Sigmoid colon (tissue), 4 donors: Measurements from ENCODE around the gene PLD1.

Source experiments
- POLR2AphosphoS5 ChIP-seq, 4 donors: sonication (generic); formaldehyde crosslinking; IDR thresholded peaks; one replicate each; pipeline ENCODE4 v1.6.1; 2017; ENCODE audit warnings: antibody characterized with exemption in 4 of 4
- TF ChIP-seq, protein P1 (sequence below), 4 experiments: fragments of 450-650 bp in 3 of 4; fragments of 200-600 bp in 1 of 4; IDR thresholded peaks; one replicate each; pipeline ENCODE4 v1.5.1; 2016 to 2019; ENCODE audit warnings: antibody characterized with exemption in 4 of 4, mild to moderate bottlenecking in 3 of 4, moderate library complexity in 2 of 4

DNA sequence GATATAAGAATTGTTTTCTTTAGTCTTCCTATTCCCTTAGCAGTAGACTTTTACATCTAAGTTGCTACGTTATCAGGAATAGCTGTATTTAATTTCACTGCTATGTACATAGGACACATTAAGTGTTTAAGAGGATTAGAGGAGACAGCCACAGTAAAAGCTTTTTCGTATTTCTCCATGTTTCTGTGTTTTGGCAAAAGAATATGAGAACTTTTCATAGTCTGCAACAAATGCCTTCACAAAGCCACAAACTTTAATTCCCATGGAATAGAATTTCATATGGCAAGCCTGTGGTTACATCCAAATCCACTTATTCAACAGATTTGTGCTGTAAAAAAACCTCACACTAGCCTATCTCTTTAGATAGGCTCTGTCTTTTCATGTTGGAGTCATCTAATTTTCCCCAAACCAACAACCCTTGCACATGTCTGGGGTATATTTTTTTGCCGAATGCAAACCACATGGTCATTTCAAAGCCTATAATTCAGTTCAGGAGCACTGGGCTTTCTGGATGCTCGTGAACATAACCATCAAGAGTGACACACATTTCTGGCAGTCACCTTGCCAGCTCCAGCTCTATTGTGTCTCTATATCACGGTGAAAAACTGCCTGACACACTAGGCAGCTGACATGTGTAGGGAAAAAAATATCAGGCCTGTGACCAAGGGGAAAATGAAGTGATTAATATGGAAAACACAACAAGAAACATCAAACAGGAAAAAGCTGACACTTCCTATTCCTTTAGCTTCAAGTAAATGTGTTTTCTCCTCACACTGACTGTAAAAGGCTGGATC is 19.2 kb downstream of the PLD1 start:
- TF ChIP-seq, protein P1, sequence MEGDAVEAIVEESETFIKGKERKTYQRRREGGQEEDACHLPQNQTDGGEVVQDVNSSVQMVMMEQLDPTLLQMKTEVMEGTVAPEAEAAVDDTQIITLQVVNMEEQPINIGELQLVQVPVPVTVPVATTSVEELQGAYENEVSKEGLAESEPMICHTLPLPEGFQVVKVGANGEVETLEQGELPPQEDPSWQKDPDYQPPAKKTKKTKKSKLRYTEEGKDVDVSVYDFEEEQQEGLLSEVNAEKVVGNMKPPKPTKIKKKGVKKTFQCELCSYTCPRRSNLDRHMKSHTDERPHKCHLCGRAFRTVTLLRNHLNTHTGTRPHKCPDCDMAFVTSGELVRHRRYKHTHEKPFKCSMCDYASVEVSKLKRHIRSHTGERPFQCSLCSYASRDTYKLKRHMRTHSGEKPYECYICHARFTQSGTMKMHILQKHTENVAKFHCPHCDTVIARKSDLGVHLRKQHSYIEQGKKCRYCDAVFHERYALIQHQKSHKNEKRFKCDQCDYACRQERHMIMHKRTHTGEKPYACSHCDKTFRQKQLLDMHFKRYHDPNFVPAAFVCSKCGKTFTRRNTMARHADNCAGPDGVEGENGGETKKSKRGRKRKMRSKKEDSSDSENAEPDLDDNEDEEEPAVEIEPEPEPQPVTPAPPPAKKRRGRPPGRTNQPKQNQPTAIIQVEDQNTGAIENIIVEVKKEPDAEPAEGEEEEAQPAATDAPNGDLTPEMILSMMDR (IDR thresholded peaks at IDR 0.05), result no peak
- TF ChIP-seq POLR2AphosphoS5 (IDR thresholded peaks at IDR 0.05), result no peak
